ENCODE results near the gene SNRNP40. TPM values are rescaled to one million over a fixed set of nuclear protein-coding genes. Genes with fewer than 3 reads are reported as not detected.

The SNRNP40 gene
- total and polyA plus RNA-seq, 2 donors (not counting 1 experiment from before 2014, with no cell fraction given) = 31.7 to 65.6 TPM

- Mint-ChIP-seq H3K4me3 (no peak overlapping the region), H3K27ac (peak overlapping the region; percentile 7), H3K27me3 (peaks cover 22% of the 10 kb centered on the region), H3K9me3 (ENCODE audit: insufficient read depth) (no peaks in the 10 kb centered on the region), H3K4me1 (peaks cover 19% of the 10 kb centered on the region)
- Histone ChIP-seq H3K4me1 (ENCODE audit: control insufficient read depth in 2 of 2, insufficient read depth in 2 of 2, low read length in 2 of 2) (peaks cover 14 to 18% of the 10 kb centered on the region in 2 donors), H3K27ac (ENCODE audit: low read length in 2 of 2) (no peak overlapping the region), H3K79me2 (ENCODE audit: control insufficient read depth, insufficient read depth, low read length) (no peaks in the 10 kb centered on the region), H2AFZ (ENCODE audit: insufficient read depth, low read depth, low read length, poor library complexity, severe bottlenecking) (no peak overlapping the region), H4K20me1 (ENCODE audit: control insufficient read depth, insufficient read depth, low read length, poor library complexity, severe bottlenecking) (no peaks in the 10 kb centered on the region), H3K9ac (ENCODE audit: low read length) (no peak overlapping the region), H3K4me2 (replicated peaks; ENCODE audit: low read depth, low read length, poor library complexity, severe bottlenecking) (no peak overlapping the region), H3K4me3 (ENCODE audit: control extremely low read depth in 1 of 5, extremely low read depth in 1 of 5, insufficient read depth in 1 of 5, low read depth in 2 of 5, low read length in 4 of 5) (no peak overlapping the region), H3K27me3 (replicated peaks in 1 of 4; ENCODE audit: control extremely low read depth in 1 of 4, control insufficient read depth in 3 of 4, insufficient read depth in 4 of 4, low read length in 3 of 4) (peaks cover 0 to 17% (median 10%) of the 10 kb centered on the region in 4 experiments), H3K9me3 (ENCODE audit: control extremely low read depth in 1 of 3, control insufficient read depth in 2 of 3, insufficient read depth in 1 of 3, low read length in 2 of 3) (no peaks in the 10 kb centered on the region), H3K36me3 (replicated peaks in 1 of 2; ENCODE audit: control extremely low read depth in 1 of 2, control insufficient read depth in 1 of 2, extremely low read depth in 1 of 2, insufficient read depth in 2 of 2, low read length in 1 of 2) (no peaks in the 10 kb centered on the region)
- ChIA-PET CTCF (interaction anchor here (1.1 kb wide), 1 partner anchor 8 kb away, joined by 3 read pairs; no protein-coding TSS in a partner anchor), POLR2A (no interaction called here)
- 80% methylated on average over 9 of the region's 10 CpGs for WGBS (ENCODE audit: insufficient coverage)
- no peak for ATAC-seq (ENCODE audit: low read depth)
- no peak for DNase-seq
- intact Hi-C loops (cut with micrococcal nuclease) = no loop called here
- TF ChIP-seq, protein P1, sequence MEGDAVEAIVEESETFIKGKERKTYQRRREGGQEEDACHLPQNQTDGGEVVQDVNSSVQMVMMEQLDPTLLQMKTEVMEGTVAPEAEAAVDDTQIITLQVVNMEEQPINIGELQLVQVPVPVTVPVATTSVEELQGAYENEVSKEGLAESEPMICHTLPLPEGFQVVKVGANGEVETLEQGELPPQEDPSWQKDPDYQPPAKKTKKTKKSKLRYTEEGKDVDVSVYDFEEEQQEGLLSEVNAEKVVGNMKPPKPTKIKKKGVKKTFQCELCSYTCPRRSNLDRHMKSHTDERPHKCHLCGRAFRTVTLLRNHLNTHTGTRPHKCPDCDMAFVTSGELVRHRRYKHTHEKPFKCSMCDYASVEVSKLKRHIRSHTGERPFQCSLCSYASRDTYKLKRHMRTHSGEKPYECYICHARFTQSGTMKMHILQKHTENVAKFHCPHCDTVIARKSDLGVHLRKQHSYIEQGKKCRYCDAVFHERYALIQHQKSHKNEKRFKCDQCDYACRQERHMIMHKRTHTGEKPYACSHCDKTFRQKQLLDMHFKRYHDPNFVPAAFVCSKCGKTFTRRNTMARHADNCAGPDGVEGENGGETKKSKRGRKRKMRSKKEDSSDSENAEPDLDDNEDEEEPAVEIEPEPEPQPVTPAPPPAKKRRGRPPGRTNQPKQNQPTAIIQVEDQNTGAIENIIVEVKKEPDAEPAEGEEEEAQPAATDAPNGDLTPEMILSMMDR (IDR thresholded peaks at IDR 0.05) = no peak
- TF ChIP-seq EZH2 (IDR thresholded peaks at IDR 0.05; ENCODE audit: borderline replicate concordance, insufficient read depth, low read depth, low read length, poor library complexity, severe bottlenecking) = no peak
These were observed 52.9 kb downstream of the SNRNP40 start for GRCh38 chr1:31243501-31244286.

GRCh38 chr1:31241321-31241720 lies 55.3 kb downstream of the SNRNP40 start:
- WGBS (ENCODE audit: insufficient coverage) = 0% methylated on average over 2 of the region's 8 CpGs
- Mint-ChIP-seq H3K27me3 (peaks cover 37% of the 10 kb centered on the region), H3K27ac (no peak overlapping the region), H3K9me3 (ENCODE audit: insufficient read depth) (no peaks in the 10 kb centered on the region), H3K4me3 (peak overlapping the region; percentile 26), H3K4me1 (peaks cover 20% of the 10 kb centered on the region)
- ChIA-PET CTCF (no interaction called here), POLR2A (no interaction called here)
- Histone ChIP-seq H3K27ac (ENCODE audit: low read length in 2 of 2) (no peak overlapping the region), H4K20me1 (ENCODE audit: control insufficient read depth, insufficient read depth, low read length, poor library complexity, severe bottlenecking) (no peaks in the 10 kb centered on the region), H3K4me2 (replicated peaks; ENCODE audit: low read depth, low read length, poor library complexity, severe bottlenecking) (peak overlapping the region; percentile 43), H3K27me3 (replicated peaks in 1 of 4; ENCODE audit: control extremely low read depth in 1 of 4, control insufficient read depth in 3 of 4, insufficient read depth in 4 of 4, low read length in 3 of 4) (peaks cover 0 to 36% (median 20%) of the 10 kb centered on the region in 4 experiments), H3K36me3 (replicated peaks in 1 of 2; ENCODE audit: control extremely low read depth in 1 of 2, control insufficient read depth in 1 of 2, extremely low read depth in 1 of 2, insufficient read depth in 2 of 2, low read length in 1 of 2) (no peaks in the 10 kb centered on the region), H3K9me3 (ENCODE audit: control extremely low read depth in 1 of 3, control insufficient read depth in 2 of 3, insufficient read depth in 1 of 3, low read length in 2 of 3) (no peaks in the 10 kb centered on the region), H3K79me2 (ENCODE audit: control insufficient read depth, insufficient read depth, low read length) (no peaks in the 10 kb centered on the region), H3K4me3 (ENCODE audit: control extremely low read depth in 1 of 5, extremely low read depth in 1 of 5, insufficient read depth in 1 of 5, low read depth in 2 of 5, low read length in 4 of 5) (no peak overlapping the region), H3K4me1 (ENCODE audit: control insufficient read depth in 2 of 2, insufficient read depth in 2 of 2, low read length in 2 of 2) (peaks cover 15 to 22% of the 10 kb centered on the region in 2 donors), H2AFZ (ENCODE audit: insufficient read depth, low read depth, low read length, poor library complexity, severe bottlenecking) (peak overlapping the region; percentile 22), H3K9ac (ENCODE audit: low read length) (no peak overlapping the region)
- peak; percentile 18 for DNase-seq
- ATAC-seq (ENCODE audit: low read depth) = peak; percentile 10
- intact Hi-C loops (cut with micrococcal nuclease) = no loop called here
- no peak for TF ChIP-seq EZH2 (IDR thresholded peaks at IDR 0.05; ENCODE audit: borderline replicate concordance, insufficient read depth, low read depth, low read length, poor library complexity, severe bottlenecking)
- TF ChIP-seq, protein P1 (IDR thresholded peaks at IDR 0.05) = no peak

All from B cell (primary cell).